Measurements from ENCODE around the gene ASCC3. TPM values are rescaled to one million over a fixed set of nuclear protein-coding genes. Genes with fewer than 3 reads are reported as not detected.
"Not testable (repeated sequence)": the region's sequence is repeated elsewhere in the genome, so short reads cannot be mapped to it uniquely, and the experiment has no call there.

Gene ASCC3
- total and polyA plus RNA-seq, 4 donors: 12.8 to 32.7 (median 16.4) TPM

- TF ChIP-seq, protein P1, sequence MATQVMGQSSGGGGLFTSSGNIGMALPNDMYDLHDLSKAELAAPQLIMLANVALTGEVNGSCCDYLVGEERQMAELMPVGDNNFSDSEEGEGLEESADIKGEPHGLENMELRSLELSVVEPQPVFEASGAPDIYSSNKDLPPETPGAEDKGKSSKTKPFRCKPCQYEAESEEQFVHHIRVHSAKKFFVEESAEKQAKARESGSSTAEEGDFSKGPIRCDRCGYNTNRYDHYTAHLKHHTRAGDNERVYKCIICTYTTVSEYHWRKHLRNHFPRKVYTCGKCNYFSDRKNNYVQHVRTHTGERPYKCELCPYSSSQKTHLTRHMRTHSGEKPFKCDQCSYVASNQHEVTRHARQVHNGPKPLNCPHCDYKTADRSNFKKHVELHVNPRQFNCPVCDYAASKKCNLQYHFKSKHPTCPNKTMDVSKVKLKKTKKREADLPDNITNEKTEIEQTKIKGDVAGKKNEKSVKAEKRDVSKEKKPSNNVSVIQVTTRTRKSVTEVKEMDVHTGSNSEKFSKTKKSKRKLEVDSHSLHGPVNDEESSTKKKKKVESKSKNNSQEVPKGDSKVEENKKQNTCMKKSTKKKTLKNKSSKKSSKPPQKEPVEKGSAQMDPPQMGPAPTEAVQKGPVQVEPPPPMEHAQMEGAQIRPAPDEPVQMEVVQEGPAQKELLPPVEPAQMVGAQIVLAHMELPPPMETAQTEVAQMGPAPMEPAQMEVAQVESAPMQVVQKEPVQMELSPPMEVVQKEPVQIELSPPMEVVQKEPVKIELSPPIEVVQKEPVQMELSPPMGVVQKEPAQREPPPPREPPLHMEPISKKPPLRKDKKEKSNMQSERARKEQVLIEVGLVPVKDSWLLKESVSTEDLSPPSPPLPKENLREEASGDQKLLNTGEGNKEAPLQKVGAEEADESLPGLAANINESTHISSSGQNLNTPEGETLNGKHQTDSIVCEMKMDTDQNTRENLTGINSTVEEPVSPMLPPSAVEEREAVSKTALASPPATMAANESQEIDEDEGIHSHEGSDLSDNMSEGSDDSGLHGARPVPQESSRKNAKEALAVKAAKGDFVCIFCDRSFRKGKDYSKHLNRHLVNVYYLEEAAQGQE (IDR thresholded peaks at IDR 0.05): no peak
- TF ChIP-seq GABPA (IDR thresholded peaks at IDR 0.05 in 1 of 2, conservative IDR thresholded peaks at IDR 0.05 in 1 of 2): no peak
- TF ChIP-seq FOXA2 (IDR thresholded peaks at IDR 0.05): no peak
Observed at GRCh38 chr6:100892116-100892515, 11.0 kb upstream of the ASCC3 start (continued).

GRCh38 chr6:100891079-100891478 lies 9.9 kb upstream of the ASCC3 start:
- no peaks in the 10 kb centered on the region for H3K27me3 ChIP-seq (ENCODE audit: control insufficient read depth in 4 of 4, insufficient read depth in 4 of 4, low read length in 3 of 4)
- H3K9me3 ChIP-seq (ENCODE audit: control insufficient read depth in 4 of 4, low read length in 3 of 4): no peaks in the 10 kb centered on the region
- H3K9ac ChIP-seq (ENCODE audit: low read depth in 1 of 2, low read length in 2 of 2): no peak overlapping the region
- H3K4me3 ChIP-seq (ENCODE audit: low read depth in 1 of 3, low read length in 3 of 3): no peak overlapping the region
- H3K4me1 ChIP-seq (ENCODE audit: control insufficient read depth in 4 of 4, insufficient read depth in 4 of 4, low read length in 3 of 4): no peaks in the 10 kb centered on the region
- 94% methylated on average over 1 of the region's 1 CpG for WGBS
- H3K27ac ChIP-seq (ENCODE audit: low read depth in 1 of 2, low read length in 2 of 2): no peak overlapping the region
- no peaks in the 10 kb centered on the region for H3K36me3 ChIP-seq (ENCODE audit: control insufficient read depth in 4 of 4, insufficient read depth in 3 of 4, low read depth in 1 of 4, low read length in 3 of 4)
- TF ChIP-seq SP1 (IDR thresholded peaks at IDR 0.05) (no peak), RAD21 (IDR thresholded peaks at IDR 0.05) (no peak)
- no peak for DNase-seq (ENCODE audit: low spot score)

DNA sequence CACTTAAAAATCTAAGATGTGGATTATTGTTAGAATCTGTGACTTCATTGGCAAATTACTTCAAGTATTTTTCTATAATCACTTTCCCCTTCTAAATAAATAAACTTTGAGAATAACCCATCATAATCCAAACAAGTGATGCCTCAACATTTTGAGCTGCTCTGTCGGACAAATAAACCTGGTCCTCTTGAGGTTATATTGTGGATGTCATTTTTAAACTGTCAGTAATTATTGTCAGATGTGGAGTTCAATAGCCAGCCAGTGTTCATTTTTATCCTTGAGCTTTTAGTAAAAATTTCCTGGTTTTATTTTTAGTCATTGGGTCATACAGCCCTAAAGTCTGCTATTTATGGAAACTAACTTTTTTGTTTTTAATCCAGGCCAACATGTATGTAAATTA lies 9.5 kb upstream of the ASCC3 start:
- not testable (repeated sequence) for H3K27ac ChIP-seq (ENCODE audit: low read depth in 1 of 2, low read length in 2 of 2); H3K9me3 ChIP-seq (ENCODE audit: control insufficient read depth in 4 of 4, low read length in 3 of 4); H3K4me1 ChIP-seq (ENCODE audit: control insufficient read depth in 4 of 4, insufficient read depth in 4 of 4, low read length in 3 of 4); DNase-seq (ENCODE audit: low spot score); H3K9ac ChIP-seq (ENCODE audit: low read depth in 1 of 2, low read length in 2 of 2); H3K4me3 ChIP-seq (ENCODE audit: low read depth in 1 of 3, low read length in 3 of 3); H3K27me3 ChIP-seq (ENCODE audit: control insufficient read depth in 4 of 4, insufficient read depth in 4 of 4, low read length in 3 of 4); H3K36me3 ChIP-seq (ENCODE audit: control insufficient read depth in 4 of 4, insufficient read depth in 3 of 4, low read depth in 1 of 4, low read length in 3 of 4)
- WGBS: 85% methylated on average over 1 of the region's 1 CpG

DNA sequence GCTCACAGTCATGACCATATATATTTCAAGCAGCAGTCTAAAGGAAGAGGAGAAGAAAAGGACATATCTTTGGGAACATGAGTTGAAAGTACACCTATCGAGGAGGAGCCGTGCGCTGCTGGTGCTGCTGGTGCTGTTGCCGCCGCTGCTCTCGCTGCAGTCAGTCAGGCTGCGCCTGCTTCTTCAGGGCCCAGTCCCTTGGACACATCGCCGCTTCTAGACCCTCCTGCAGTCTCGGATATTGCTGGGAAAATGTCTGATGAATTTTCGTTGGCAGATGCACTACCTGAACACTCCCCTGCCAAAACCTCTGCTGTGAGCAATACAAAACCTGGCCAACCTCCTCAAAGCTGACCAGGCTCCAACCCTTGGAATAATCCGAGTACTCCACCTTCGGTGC lies 8.2 kb upstream of the ASCC3 start:
- DNase-seq (ENCODE audit: low spot score): no peak
- H3K9me3 ChIP-seq (ENCODE audit: control insufficient read depth in 4 of 4, low read length in 3 of 4): no peaks in the 10 kb centered on the region
- TF ChIP-seq, protein P2, sequence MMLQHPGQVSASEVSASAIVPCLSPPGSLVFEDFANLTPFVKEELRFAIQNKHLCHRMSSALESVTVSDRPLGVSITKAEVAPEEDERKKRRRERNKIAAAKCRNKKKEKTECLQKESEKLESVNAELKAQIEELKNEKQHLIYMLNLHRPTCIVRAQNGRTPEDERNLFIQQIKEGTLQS (IDR thresholded peaks at IDR 0.05): no peak
- TF ChIP-seq, protein P1 (IDR thresholded peaks at IDR 0.05): no peak
- TF ChIP-seq SP1 (IDR thresholded peaks at IDR 0.05) (no peak), FOXA1 (IDR thresholded peaks at IDR 0.05) (no peak), YY1 (IDR thresholded peaks at IDR 0.05) (no peak), FOXA2 (IDR thresholded peaks at IDR 0.05) (no peak), EGR1 (IDR thresholded peaks at IDR 0.05; ENCODE audit: low read depth in 2 of 2) (no peak), ZBTB33 (IDR thresholded peaks at IDR 0.05) (no peak), RXRA (IDR thresholded peaks at IDR 0.05) (no peak), MAX (IDR thresholded peaks at IDR 0.05) (no peak), TAF1 (conservative IDR thresholded peaks at IDR 0.05) (no peak), GABPA (IDR thresholded peaks at IDR 0.05 in 1 of 2, conservative IDR thresholded peaks at IDR 0.05 in 1 of 2) (no peak), HNF4A (conservative IDR thresholded peaks at IDR 0.05) (no peak)
- TF ChIP-seq, protein P3, sequence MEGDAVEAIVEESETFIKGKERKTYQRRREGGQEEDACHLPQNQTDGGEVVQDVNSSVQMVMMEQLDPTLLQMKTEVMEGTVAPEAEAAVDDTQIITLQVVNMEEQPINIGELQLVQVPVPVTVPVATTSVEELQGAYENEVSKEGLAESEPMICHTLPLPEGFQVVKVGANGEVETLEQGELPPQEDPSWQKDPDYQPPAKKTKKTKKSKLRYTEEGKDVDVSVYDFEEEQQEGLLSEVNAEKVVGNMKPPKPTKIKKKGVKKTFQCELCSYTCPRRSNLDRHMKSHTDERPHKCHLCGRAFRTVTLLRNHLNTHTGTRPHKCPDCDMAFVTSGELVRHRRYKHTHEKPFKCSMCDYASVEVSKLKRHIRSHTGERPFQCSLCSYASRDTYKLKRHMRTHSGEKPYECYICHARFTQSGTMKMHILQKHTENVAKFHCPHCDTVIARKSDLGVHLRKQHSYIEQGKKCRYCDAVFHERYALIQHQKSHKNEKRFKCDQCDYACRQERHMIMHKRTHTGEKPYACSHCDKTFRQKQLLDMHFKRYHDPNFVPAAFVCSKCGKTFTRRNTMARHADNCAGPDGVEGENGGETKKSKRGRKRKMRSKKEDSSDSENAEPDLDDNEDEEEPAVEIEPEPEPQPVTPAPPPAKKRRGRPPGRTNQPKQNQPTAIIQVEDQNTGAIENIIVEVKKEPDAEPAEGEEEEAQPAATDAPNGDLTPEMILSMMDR (IDR thresholded peaks at IDR 0.05; ENCODE audit: low read depth, low read length, missing input control): no peak

More for the DNA sequence above, 8.2 kb upstream of the ASCC3 start:
- Histone ChIP-seq H3K4me3 (ENCODE audit: low read depth in 1 of 3, low read length in 3 of 3) (no peak overlapping the region), H3K4me1 (ENCODE audit: control insufficient read depth in 4 of 4, insufficient read depth in 4 of 4, low read length in 3 of 4) (no peaks in the 10 kb centered on the region), H3K9ac (ENCODE audit: low read depth in 1 of 2, low read length in 2 of 2) (no peak overlapping the region), H3K36me3 (ENCODE audit: control insufficient read depth in 4 of 4, insufficient read depth in 3 of 4, low read depth in 1 of 4, low read length in 3 of 4) (no peaks in the 10 kb centered on the region), H3K27ac (ENCODE audit: low read depth in 1 of 2, low read length in 2 of 2) (no peak overlapping the region), H3K27me3 (ENCODE audit: control insufficient read depth in 4 of 4, insufficient read depth in 4 of 4, low read length in 3 of 4) (no peaks in the 10 kb centered on the region)
- 97% methylated on average over 13 of the region's 13 CpGs for WGBS

Measured in liver (tissue), 9 donors.